Measurements from ENCODE around the gene SH3RF3. TPM values are rescaled to one million over a fixed set of nuclear protein-coding genes. Genes with fewer than 3 reads are reported as not detected.

Gene SH3RF3
- total and polyA plus RNA-seq, 10 of the 15 experiments (the other 5 are each of a cell fraction or from before 2014, with no cell fraction given) = 0.08 to 8.8 (median 2.3) TPM

GRCh38 chr2:109137616-109138015 is 8.6 kb downstream of the SH3RF3 start:
- in situ Hi-C loops (cut with MboI) = loop anchor here (5.0 kb wide), 1 partner anchor 50 kb away; no protein-coding TSS in a partner anchor
- no peak for TF ChIP-seq STAT1 (conservative IDR thresholded peaks at IDR 0.05)
- H3K36me3 ChIP-seq (ENCODE audit: control insufficient read depth in 2 of 2, insufficient read depth in 2 of 2, low read length in 1 of 2) = no peaks in the 10 kb centered on the region
- H3K9ac ChIP-seq (ENCODE audit: control insufficient read depth, insufficient read depth, low read length) = no peak overlapping the region
- SMC1A ChIA-PET (ENCODE audit: uncharacterized antibody, unreplicated experiment) = interaction anchor here (1.3 kb wide), 1 partner anchor 373 kb away, joined by 3 read pairs; no protein-coding TSS in a partner anchor
- H3K4me1 ChIP-seq (ENCODE audit: control insufficient read depth, insufficient read depth, low read length) = peaks cover 9% of the 10 kb centered on the region
- CTCF ChIA-PET = interaction anchor here (0.7 kb wide), 1 partner anchor 65 kb away, joined by 3 read pairs; no protein-coding TSS in a partner anchor
- ATAC-seq = no peak
- no peaks in the 10 kb centered on the region for H4K20me1 ChIP-seq (ENCODE audit: control insufficient read depth, insufficient read depth)
- WGBS (ENCODE audit: insufficient coverage, insufficient replicate concordance, low lambda C conversion rate, missing lambda C conversion rate) = 74% methylated on average over 5 of the region's 6 CpGs
- FAIRE-seq = no peak
- no peak for DNase-seq (ENCODE audit: low read depth, low spot score)
- no peak overlapping the region for H3K4me2 ChIP-seq (ENCODE audit: control insufficient read depth, insufficient read depth)
- intact Hi-C loops (cut with micrococcal nuclease; ENCODE audit: unreplicated experiment) = no loop called here
- POLR2A ChIA-PET = no interaction called here
- H2AFZ ChIP-seq (ENCODE audit: control insufficient read depth, low read depth, low read length) = no peak overlapping the region
- no peaks in the 10 kb centered on the region; a peak in 1 of 4 replicates for H3K27me3 ChIP-seq (replicated peaks in 1 of 2; ENCODE audit: control insufficient read depth in 2 of 2, insufficient read depth in 2 of 2, low read length in 1 of 2)
- no TSS peak for BruUV-seq (replicated peaks)
- RAD21 ChIA-PET (ENCODE audit: unreplicated experiment) = no interaction called here
- H3K9me3 ChIP-seq (replicated peaks; ENCODE audit: control insufficient read depth, insufficient read depth, low read length) = no peaks in the 10 kb centered on the region
- no peak overlapping the region for H3K4me3 ChIP-seq
- H3K79me2 ChIP-seq (ENCODE audit: control insufficient read depth, insufficient read depth, low read length) = peaks cover 4% of the 10 kb centered on the region
- no peak overlapping the region for H3K27ac ChIP-seq (ENCODE audit: control insufficient read depth, insufficient read depth)

DNA sequence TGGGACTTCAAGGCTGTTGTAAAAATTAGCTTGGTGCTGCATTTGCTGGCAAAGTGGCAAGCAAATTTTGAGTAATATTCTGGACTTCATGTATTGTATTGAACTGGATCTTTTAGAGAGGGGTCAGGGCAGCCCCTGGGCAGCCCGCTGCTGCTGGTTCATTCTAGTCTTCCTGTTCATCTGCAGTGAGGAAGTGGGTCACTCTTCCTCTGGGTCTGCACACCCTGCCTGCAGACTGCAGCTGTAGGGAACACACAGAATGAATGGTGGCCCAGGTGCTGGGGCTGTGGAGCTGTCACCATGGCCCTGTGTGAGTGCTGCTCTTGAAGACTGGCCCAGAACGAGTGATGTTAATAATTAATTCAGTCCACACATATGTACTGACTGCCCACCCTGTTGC is 9.4 kb downstream of the SH3RF3 start:
- Histone ChIP-seq H3K9me3 (replicated peaks; ENCODE audit: control insufficient read depth, insufficient read depth, low read length) (no peaks in the 10 kb centered on the region), H3K4me3 (no peak overlapping the region), H4K20me1 (ENCODE audit: control insufficient read depth, insufficient read depth) (no peaks in the 10 kb centered on the region), H3K9ac (ENCODE audit: control insufficient read depth, insufficient read depth, low read length) (no peak overlapping the region), H3K4me2 (ENCODE audit: control insufficient read depth, insufficient read depth) (no peak overlapping the region), H3K27ac (ENCODE audit: control insufficient read depth, insufficient read depth) (no peak overlapping the region), H3K27me3 (replicated peaks in 1 of 2; ENCODE audit: control insufficient read depth in 2 of 2, insufficient read depth in 2 of 2, low read length in 1 of 2) (no peaks in the 10 kb centered on the region; a peak in 1 of 4 replicates), H3K36me3 (ENCODE audit: control insufficient read depth in 2 of 2, insufficient read depth in 2 of 2, low read length in 1 of 2) (no peaks in the 10 kb centered on the region), H3K79me2 (ENCODE audit: control insufficient read depth, insufficient read depth, low read length) (peaks cover 4% of the 10 kb centered on the region), H2AFZ (ENCODE audit: control insufficient read depth, low read depth, low read length) (no peak overlapping the region), H3K4me1 (ENCODE audit: control insufficient read depth, insufficient read depth, low read length) (peaks cover 18% of the 10 kb centered on the region)
- peak; percentile 8; the same call in 1 of the 3 replicates for ATAC-seq
- POLR2A ChIA-PET = no interaction called here
- no peak for FAIRE-seq
- in situ Hi-C loops (cut with MboI) = loop anchor here (5.0 kb wide), 1 partner anchor 49 kb away; no protein-coding TSS in a partner anchor
- RAD21 ChIA-PET (ENCODE audit: unreplicated experiment) = no interaction called here
- DNase-seq (ENCODE audit: low read depth, low spot score) = no peak
- no TSS peak for BruUV-seq (replicated peaks)
- SMC1A ChIA-PET (ENCODE audit: uncharacterized antibody, unreplicated experiment) = interaction anchor here (0.8 to 1.3 kb wide), 2 partner anchors 13 to 372 kb away, joined by 3 read pairs; no protein-coding TSS in a partner anchor
- intact Hi-C loops (cut with micrococcal nuclease; ENCODE audit: unreplicated experiment) = no loop called here
- WGBS (ENCODE audit: insufficient coverage, insufficient replicate concordance, low lambda C conversion rate, missing lambda C conversion rate) = 46% methylated on average over 2 of the region's 2 CpGs
- CTCF ChIA-PET = no interaction called here
- TF ChIP-seq RBBP5 (conservative IDR thresholded peaks at IDR 0.05) (no peak), HDGF (IDR thresholded peaks at IDR 0.05) (no peak), POLR2AphosphoS2 (IDR thresholded peaks at IDR 0.05; ENCODE audit: low read depth, low read length) (no peak), SIN3A (IDR thresholded peaks at IDR 0.05; ENCODE audit: low read depth, low read length) (no peak), NFYB (IDR thresholded peaks at IDR 0.05; ENCODE audit: insufficient read depth, low read depth, low read length) (no peak), ATF7 (IDR thresholded peaks at IDR 0.05; ENCODE audit: low read depth) (no peak), IRF4 (IDR thresholded peaks at IDR 0.05; ENCODE audit: low read depth, low read length) (no peak), BACH1 (IDR thresholded peaks at IDR 0.05; ENCODE audit: borderline replicate concordance) (no peak), CBFB (IDR thresholded peaks at IDR 0.05; ENCODE audit: low read depth) (no peak)
- TF ChIP-seq, protein P1, sequence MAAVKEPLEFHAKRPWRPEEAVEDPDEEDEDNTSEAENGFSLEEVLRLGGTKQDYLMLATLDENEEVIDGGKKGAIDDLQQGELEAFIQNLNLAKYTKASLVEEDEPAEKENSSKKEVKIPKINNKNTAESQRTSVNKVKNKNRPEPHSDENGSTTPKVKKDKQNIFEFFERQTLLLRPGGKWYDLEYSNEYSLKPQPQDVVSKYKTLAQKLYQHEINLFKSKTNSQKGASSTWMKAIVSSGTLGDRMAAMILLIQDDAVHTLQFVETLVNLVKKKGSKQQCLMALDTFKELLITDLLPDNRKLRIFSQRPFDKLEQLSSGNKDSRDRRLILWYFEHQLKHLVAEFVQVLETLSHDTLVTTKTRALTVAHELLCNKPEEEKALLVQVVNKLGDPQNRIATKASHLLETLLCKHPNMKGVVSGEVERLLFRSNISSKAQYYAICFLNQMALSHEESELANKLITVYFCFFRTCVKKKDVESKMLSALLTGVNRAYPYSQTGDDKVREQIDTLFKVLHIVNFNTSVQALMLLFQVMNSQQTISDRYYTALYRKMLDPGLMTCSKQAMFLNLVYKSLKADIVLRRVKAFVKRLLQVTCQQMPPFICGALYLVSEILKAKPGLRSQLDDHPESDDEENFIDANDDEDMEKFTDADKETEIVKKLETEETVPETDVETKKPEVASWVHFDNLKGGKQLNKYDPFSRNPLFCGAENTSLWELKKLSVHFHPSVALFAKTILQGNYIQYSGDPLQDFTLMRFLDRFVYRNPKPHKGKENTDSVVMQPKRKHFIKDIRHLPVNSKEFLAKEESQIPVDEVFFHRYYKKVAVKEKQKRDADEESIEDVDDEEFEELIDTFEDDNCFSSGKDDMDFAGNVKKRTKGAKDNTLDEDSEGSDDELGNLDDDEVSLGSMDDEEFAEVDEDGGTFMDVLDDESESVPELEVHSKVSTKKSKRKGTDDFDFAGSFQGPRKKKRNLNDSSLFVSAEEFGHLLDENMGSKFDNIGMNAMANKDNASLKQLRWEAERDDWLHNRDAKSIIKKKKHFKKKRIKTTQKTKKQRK (IDR thresholded peaks at IDR 0.05; ENCODE audit: low read depth, low read length) = no peak
- TF ChIP-seq, protein P2, sequence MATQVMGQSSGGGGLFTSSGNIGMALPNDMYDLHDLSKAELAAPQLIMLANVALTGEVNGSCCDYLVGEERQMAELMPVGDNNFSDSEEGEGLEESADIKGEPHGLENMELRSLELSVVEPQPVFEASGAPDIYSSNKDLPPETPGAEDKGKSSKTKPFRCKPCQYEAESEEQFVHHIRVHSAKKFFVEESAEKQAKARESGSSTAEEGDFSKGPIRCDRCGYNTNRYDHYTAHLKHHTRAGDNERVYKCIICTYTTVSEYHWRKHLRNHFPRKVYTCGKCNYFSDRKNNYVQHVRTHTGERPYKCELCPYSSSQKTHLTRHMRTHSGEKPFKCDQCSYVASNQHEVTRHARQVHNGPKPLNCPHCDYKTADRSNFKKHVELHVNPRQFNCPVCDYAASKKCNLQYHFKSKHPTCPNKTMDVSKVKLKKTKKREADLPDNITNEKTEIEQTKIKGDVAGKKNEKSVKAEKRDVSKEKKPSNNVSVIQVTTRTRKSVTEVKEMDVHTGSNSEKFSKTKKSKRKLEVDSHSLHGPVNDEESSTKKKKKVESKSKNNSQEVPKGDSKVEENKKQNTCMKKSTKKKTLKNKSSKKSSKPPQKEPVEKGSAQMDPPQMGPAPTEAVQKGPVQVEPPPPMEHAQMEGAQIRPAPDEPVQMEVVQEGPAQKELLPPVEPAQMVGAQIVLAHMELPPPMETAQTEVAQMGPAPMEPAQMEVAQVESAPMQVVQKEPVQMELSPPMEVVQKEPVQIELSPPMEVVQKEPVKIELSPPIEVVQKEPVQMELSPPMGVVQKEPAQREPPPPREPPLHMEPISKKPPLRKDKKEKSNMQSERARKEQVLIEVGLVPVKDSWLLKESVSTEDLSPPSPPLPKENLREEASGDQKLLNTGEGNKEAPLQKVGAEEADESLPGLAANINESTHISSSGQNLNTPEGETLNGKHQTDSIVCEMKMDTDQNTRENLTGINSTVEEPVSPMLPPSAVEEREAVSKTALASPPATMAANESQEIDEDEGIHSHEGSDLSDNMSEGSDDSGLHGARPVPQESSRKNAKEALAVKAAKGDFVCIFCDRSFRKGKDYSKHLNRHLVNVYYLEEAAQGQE (IDR thresholded peaks at IDR 0.05; ENCODE audit: low read depth, low read length) = no peak

Measured in GM12878 (cell line).